Lung (tissue), 16 donors: Measurements from ENCODE around the gene CLTC. TPM values are rescaled to one million over a fixed set of nuclear protein-coding genes. Genes with fewer than 3 reads are reported as not detected.
A peak's percentile ranks its signal among the peaks of the same experiment; 100 is the strongest.
"Not testable (repeated sequence)": the region's sequence is repeated elsewhere in the genome, so short reads cannot be mapped to it uniquely, and the experiment has no call there.

Experiments
- ATAC-seq: fragments of 200-7000 bp; cut with Tn5 transposase; one replicate; pipeline ENCODE4 v1.9.1; 2020; ENCODE audit warnings: moderate number of reproducible peaks; ENCODE audit not compliant: insufficient read depth, low FRiP score
- DNase-seq, 3 donors: peaks; one replicate each; pipeline ENCODE4 v3.0.0-alpha.2; 2013 to 2017
- H3K27ac ChIP-seq, 2 donors: one replicate each; pipeline ENCODE4 v1.5.1; 2013; ENCODE audit warnings: mild to moderate bottlenecking in 2 of 2, moderate library complexity in 2 of 2, control low read depth in 1 of 2, inconsistent platforms in 1 of 2, low read depth in 1 of 2, low read length in 1 of 2
- H3K27me3 ChIP-seq, 3 donors: one replicate each; pipeline ENCODE4 v1.5.1; 2013; ENCODE audit warnings: low read length in 2 of 3; ENCODE audit not compliant: control insufficient read depth in 3 of 3, insufficient read depth in 3 of 3
- H3K36me3 ChIP-seq, 4 donors: one replicate each; pipeline ENCODE4 v1.5.1; 2013; ENCODE audit warnings: low read length in 4 of 4, mild to moderate bottlenecking in 1 of 4, moderate library complexity in 1 of 4; ENCODE audit not compliant: control insufficient read depth in 4 of 4, insufficient read depth in 4 of 4
- H3K4me1 ChIP-seq, 5 donors: one replicate each; pipeline ENCODE4 v1.5.1; 2013; ENCODE audit warnings: low read length in 5 of 5, mild to moderate bottlenecking in 2 of 5, moderate library complexity in 1 of 5; ENCODE audit not compliant: control insufficient read depth in 5 of 5, insufficient read depth in 5 of 5
- H3K4me3 ChIP-seq: one replicate; pipeline ENCODE4 v1.5.1; 2013; ENCODE audit warnings: mild to moderate bottlenecking, control low read depth, moderate library complexity
- H3K9ac ChIP-seq, 2 donors: one replicate each; pipeline ENCODE4 v1.5.1; 2013; ENCODE audit warnings: low read length in 2 of 2, control low read depth in 1 of 2; ENCODE audit not compliant: insufficient read depth in 1 of 2
- H3K9me3 ChIP-seq, 4 donors: one replicate each; pipeline ENCODE4 v1.5.1; 2013; ENCODE audit warnings: low read length in 3 of 4, mild to moderate bottlenecking in 1 of 4, moderate library complexity in 1 of 4; ENCODE audit not compliant: control insufficient read depth in 4 of 4, insufficient read depth in 3 of 4
- WGBS, 2 donors: extraction: QIAGEN DNeasy Blood & Tissue Kit; methylation state at CpG; one replicate each; pipeline ENCODE4 v1.1.7; 2013; 5-methylcytosine and 5-hydroxymethylcytosine counted together
- long read RNA-seq, 5 donors: transcript quantifications; one replicate each; lab custom pipeline, GENCODE V29; 2026
- polyA plus RNA-seq, 2 donors: library from polyadenylated mRNA; stranded (reverse); fragments of 200-250 nt; gene quantifications; one replicate each; pipeline ENCODE4 v1.2.1, GENCODE V29; 2013
- total RNA-seq, 2 donors: library from RNA; depleted of rRNA in 1 of 2; stranded (reverse); fragments of >200 nt in 1 of 2; gene quantifications; one replicate each; pipeline ENCODE4 v1.2.1, GENCODE V29; 2014 to 2021
- TF ChIP-seq, protein P1 (sequence below): IDR thresholded peaks from 2 replicates; pipeline ENCODE4 v1.5.1; 2012; ENCODE audit warnings: mild to moderate bottlenecking; ENCODE audit errors: control extremely low read depth, extremely low read depth
- donor health status: control.
- donor health status: control.
- donor health status: Bipolar disorder and iron deficiency.
- donor health status: healthy.
- donor health status: DM: yes; HTN: yes; CAD: no.

The CLTC gene
- 100 to 1,000 TPM; 232 to 246 TPM for total RNA-seq
- 10 to 100 TPM; 87.7 to 92.0 TPM for polyA plus RNA-seq
- long read RNA-seq, donor 1, full-length matches to known transcripts: 23 of 59 reads
- long read RNA-seq, donor 1, partial matches to known transcripts: 36 of 59 reads
- long read RNA-seq, donor 1, other reads (novel, unspliced or antisense): 0 of 59 reads
- long read RNA-seq, donor 2, full-length matches to known transcripts: 3 of 22 reads
- long read RNA-seq, donor 2, partial matches to known transcripts: 19 of 22 reads
- long read RNA-seq, donor 2, other reads (novel, unspliced or antisense): 0 of 22 reads
- long read RNA-seq, donor 3, full-length matches to known transcripts: 8 of 57 reads
- long read RNA-seq, donor 3, partial matches to known transcripts: 49 of 57 reads
- long read RNA-seq, donor 3, other reads (novel, unspliced or antisense): 0 of 57 reads
- long read RNA-seq, donor 4, full-length matches to known transcripts: 2 of 21 reads
- long read RNA-seq, donor 4, partial matches to known transcripts: 19 of 21 reads
- long read RNA-seq, donor 4, other reads (novel, unspliced or antisense): 0 of 21 reads
- long read RNA-seq, donor 5, full-length matches to known transcripts: 15 of 60 reads
- long read RNA-seq, donor 5, partial matches to known transcripts: 45 of 60 reads
- long read RNA-seq, donor 5, other reads (novel, unspliced or antisense): 0 of 60 reads

- H3K27ac ChIP-seq: peak within 1 kb of the TSS; percentile 94 to 96
- DNase-seq (peak; percentile 95 to 99 (median 99)), ATAC-seq (peak; percentile 92)
- peak within 1 kb of the TSS; percentile 98 to 100 for H3K9ac ChIP-seq
- H3K27me3 ChIP-seq: no peaks in the 10 kb centered on the region
- H3K36me3 ChIP-seq: peaks cover 0 to 8% (median 0%) of the 10 kb centered on the region in 4 donors
- TF ChIP-seq, protein P1, sequence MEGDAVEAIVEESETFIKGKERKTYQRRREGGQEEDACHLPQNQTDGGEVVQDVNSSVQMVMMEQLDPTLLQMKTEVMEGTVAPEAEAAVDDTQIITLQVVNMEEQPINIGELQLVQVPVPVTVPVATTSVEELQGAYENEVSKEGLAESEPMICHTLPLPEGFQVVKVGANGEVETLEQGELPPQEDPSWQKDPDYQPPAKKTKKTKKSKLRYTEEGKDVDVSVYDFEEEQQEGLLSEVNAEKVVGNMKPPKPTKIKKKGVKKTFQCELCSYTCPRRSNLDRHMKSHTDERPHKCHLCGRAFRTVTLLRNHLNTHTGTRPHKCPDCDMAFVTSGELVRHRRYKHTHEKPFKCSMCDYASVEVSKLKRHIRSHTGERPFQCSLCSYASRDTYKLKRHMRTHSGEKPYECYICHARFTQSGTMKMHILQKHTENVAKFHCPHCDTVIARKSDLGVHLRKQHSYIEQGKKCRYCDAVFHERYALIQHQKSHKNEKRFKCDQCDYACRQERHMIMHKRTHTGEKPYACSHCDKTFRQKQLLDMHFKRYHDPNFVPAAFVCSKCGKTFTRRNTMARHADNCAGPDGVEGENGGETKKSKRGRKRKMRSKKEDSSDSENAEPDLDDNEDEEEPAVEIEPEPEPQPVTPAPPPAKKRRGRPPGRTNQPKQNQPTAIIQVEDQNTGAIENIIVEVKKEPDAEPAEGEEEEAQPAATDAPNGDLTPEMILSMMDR: no peak
- peaks cover 2 to 25% (median 16%) of the 10 kb centered on the region in 5 donors for H3K4me1 ChIP-seq
- WGBS, 2 donors: 0% methylated on average over 62 to 65 of the region's 65 CpGs
- H3K9me3 ChIP-seq: no peaks in the 10 kb centered on the region
- peak within 1 kb of the TSS; percentile 93 for H3K4me3 ChIP-seq
These were observed at the start of gene CLTC for GRCh38 chr17:59619298-59620063. CLTC (plus strand) TSS chr17:59619895; CDS start chr17:59620132, 237 bp downstream.

DNA sequence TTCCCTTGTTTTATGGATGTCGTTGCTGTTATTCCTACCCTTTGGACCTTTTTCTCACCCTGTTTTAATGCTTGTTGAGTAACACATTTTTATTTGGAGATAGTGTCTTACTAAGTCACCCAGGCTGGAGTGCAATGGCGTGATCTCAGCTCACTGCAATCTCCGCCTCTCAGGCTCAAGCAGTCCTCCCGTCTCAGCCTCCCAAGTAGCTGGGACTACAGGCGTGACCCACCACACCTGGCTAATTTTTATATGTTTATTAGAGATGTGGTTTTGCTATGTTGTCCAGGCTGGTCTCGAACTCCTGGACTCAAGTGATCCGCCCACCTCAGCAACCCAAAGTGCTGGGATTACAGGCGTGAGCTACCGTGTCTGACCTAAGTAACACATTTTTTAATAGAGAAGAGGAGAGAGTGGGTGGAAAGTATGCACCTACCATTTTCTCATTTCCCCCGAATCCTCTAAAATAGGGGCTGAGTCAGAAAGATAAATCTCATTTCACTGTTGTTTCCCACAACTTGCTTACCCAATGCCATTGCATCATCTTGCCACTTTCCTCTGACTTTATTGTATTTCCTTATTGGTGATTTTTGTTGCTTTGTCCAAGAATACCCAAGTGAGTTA is 47.3 kb upstream of the CLTC start:
- Histone ChIP-seq H3K4me3 (no peak overlapping the region), H3K9ac (no peak overlapping the region), H3K27ac (no peak overlapping the region), H3K9me3 (no peaks in the 10 kb centered on the region), H3K27me3 (no peaks in the 10 kb centered on the region), H3K36me3 (peaks cover 0 to 8% (median 4%) of the 10 kb centered on the region in 4 donors), H3K4me1 (no peaks in the 10 kb centered on the region)
- ATAC-seq: no peak
- no peak for DNase-seq
- WGBS, 2 donors: 84 to 90% methylated on average over 10 of the region's 10 CpGs
- TF ChIP-seq, protein P1: no peak

DNA sequence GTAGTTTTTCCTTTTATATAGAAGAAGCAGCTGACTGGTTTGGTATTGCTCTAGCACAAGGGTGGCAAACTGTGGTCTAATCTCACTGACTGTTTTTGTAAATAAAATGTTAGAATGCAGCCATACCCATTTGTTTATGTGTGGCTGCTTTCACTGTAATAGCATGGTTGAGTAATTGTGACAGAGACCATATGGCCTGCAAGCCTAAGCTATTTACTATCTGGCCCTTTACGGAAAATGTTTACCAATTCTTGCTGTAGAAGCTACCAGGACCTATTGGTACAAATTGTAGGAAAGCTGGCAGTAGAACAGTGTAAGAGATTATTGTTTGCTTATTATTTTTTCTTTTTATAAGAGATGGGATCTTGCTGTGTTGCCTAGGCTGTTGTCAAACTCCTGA is 35.5 kb upstream of the CLTC start:
- not testable (repeated sequence) for H3K27ac ChIP-seq, H3K4me1 ChIP-seq, ATAC-seq, H3K27me3 ChIP-seq, H3K9me3 ChIP-seq, H3K9ac ChIP-seq, H3K4me3 ChIP-seq, H3K36me3 ChIP-seq, DNase-seq
- no CpG with 5 or more reads among the region's 1 CpG for WGBS, 2 donors
